Measurements from ENCODE around the gene RAB36. TPM values are rescaled to one million over a fixed set of nuclear protein-coding genes. Genes with fewer than 3 reads are reported as not detected.

Gene RAB36
- total RNA-seq, 3 donors from 2014 or later: 0.47 to 0.61 (median 0.49) TPM

DNA sequence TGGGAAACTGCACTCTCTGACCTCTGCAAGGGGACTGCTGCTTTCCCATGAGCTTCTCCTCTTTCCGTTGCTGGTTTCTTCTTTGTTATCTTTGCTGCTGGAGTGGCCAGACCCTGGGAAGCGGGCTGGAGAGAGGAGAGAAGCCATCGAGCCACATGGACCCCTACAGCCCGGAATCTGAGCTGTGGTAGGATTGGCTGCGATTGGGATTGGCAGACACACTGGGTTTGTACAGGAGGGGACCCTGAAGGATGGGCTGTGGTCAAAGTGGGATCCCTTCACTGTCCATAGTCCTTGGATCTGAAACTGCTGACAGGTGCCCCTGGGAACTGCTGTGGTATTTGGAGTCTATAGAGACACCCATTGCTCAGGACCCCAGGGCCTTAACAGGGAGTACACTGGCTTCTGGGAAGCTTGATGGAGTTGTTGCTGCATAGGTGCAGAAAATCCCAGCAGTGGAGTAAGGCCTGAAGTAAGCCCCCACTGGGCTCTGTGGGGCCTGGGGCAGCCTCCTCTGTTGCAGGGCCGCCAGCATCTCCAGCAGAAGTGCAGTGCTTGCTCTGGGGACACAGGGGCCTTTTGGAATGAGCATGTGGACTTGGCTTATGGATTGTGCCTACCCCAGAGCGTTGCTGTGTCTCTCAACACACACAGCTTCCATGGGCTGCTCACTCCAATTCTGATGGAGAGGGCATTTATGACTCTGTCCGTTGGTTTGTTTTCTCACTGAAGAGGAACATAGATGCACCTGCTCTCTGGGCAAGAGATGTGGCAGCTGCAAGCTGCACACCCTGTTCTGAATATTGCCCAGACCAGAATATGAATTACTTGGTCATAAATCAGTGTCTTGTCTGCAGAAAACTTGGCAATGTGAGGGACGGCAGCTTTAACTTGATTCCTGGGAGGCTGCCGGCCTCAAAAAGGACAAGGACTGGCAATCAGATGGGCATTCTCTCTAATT is 67.1 kb downstream of the RAB36 start:
- Mint-ChIP-seq H3K4me3 (no peak overlapping the region), H3K36me3 (ENCODE audit: insufficient read depth) (peaks cover 5% of the 10 kb centered on the region), H3K4me1 (ENCODE audit: low read depth) (peaks cover 63% of the 10 kb centered on the region), H3K9me3 (no peaks in the 10 kb centered on the region), H3K27me3 (ENCODE audit: low read depth) (no peaks in the 10 kb centered on the region)
- ATAC-seq (no peak), DNase-seq (no peak)

GRCh38 chr22:23213022-23213555 is 67.8 kb downstream of the RAB36 start:
- no peaks in the 10 kb centered on the region for H3K9me3 Mint-ChIP-seq
- peaks cover 67% of the 10 kb centered on the region for H3K4me1 Mint-ChIP-seq (ENCODE audit: low read depth)
- no peaks in the 10 kb centered on the region for H3K27me3 Mint-ChIP-seq (ENCODE audit: low read depth)
- ATAC-seq (no peak), DNase-seq (no peak)
- peaks cover 5% of the 10 kb centered on the region for H3K36me3 Mint-ChIP-seq (ENCODE audit: insufficient read depth)
- H3K4me3 Mint-ChIP-seq: no peak overlapping the region

- Mint-ChIP-seq H3K9me3 (no peaks in the 10 kb centered on the region), H3K4me3 (no peak overlapping the region), H3K4me1 (ENCODE audit: low read depth) (peaks cover 73% of the 10 kb centered on the region)
These were observed 68.5 kb downstream of the RAB36 start for GRCh38 chr22:23213581-23214334.

More at GRCh38 chr22:23213581-23214334, 68.5 kb downstream of the RAB36 start:
- peaks cover 4% of the 10 kb centered on the region for H3K36me3 Mint-ChIP-seq (ENCODE audit: insufficient read depth)
- DNase-seq (no peak), ATAC-seq (no peak)
- H3K27me3 Mint-ChIP-seq (ENCODE audit: low read depth): no peaks in the 10 kb centered on the region

Other genes with a start within 250 kb of the RAB36 start
- gene GNAZ, start 75.0 kb upstream of the RAB36 start, total RNA-seq: 1 to 10 TPM in 1 of 3 donors, under 1 TPM in 2; 0.61 to 1.3 (median 0.99) TPM
- gene RSPH14, start 3.5 kb upstream of the RAB36 start, total RNA-seq: not detected
- 10 to 100 TPM; 58.2 to 63.1 (median 61.3) TPM for gene BCR, start 35.0 kb downstream of the RAB36 start, total RNA-seq

All from activated T-cell treated with anti-CD3 and anti-CD28 coated beads, Interleukin-2, amount 50 U/mL, for 4 hours (primary cell).